WTC11 (cell line): ENCODE data around the gene KRTAP20-2. TPM values are rescaled to one million over a fixed set of nuclear protein-coding genes. Genes with fewer than 3 reads are reported as not detected.

Experiments
- total RNA-seq: library from RNA; stranded (reverse); gene quantifications from 3 replicates; pipeline ENCODE4 v1.2.3, GENCODE V29; 2021

Gene KRTAP20-2
- total RNA-seq, 1 experiment from 2014 or later: not detected

Other genes with a start within 250 kb of the KRTAP20-2 start
- gene KRTAP13-1, start 239.2 kb upstream of the KRTAP20-2 start, total RNA-seq: not detected in 3 replicates
- not detected in 3 replicates for gene KRTAP13-3, start 209.3 kb upstream of the KRTAP20-2 start, total RNA-seq
- 0.32 TPM in 1 of 3 replicates, not detected in the others for gene KRTAP13-4, start 205.0 kb upstream of the KRTAP20-2 start, total RNA-seq
- not detected in 3 replicates for gene KRTAP15-1, start 194.9 kb upstream of the KRTAP20-2 start, total RNA-seq
- gene KRTAP19-1, start 154.8 kb upstream of the KRTAP20-2 start, total RNA-seq: not detected in 3 replicates
- not detected in 3 replicates for gene KRTAP19-2, start 147.8 kb upstream of the KRTAP20-2 start, total RNA-seq
- not detected in 3 replicates for gene KRTAP19-3, start 143.2 kb upstream of the KRTAP20-2 start, total RNA-seq
- not detected in 3 replicates for gene KRTAP19-4, start 138.0 kb upstream of the KRTAP20-2 start, total RNA-seq
- gene KRTAP19-5, start 133.1 kb upstream of the KRTAP20-2 start, total RNA-seq: not detected in 3 replicates
- not detected in 3 replicates for gene KRTAP19-6, start 93.3 kb upstream of the KRTAP20-2 start, total RNA-seq
- gene KRTAP19-7, start 73.9 kb upstream of the KRTAP20-2 start, total RNA-seq: not detected in 3 replicates
- not detected in 3 replicates for gene KRTAP22-2, start 44.8 kb upstream of the KRTAP20-2 start, total RNA-seq
- gene KRTAP6-3, start 42.8 kb upstream of the KRTAP20-2 start, total RNA-seq: not detected in 3 replicates
- not detected in 3 replicates for gene KRTAP6-2, start 36.3 kb upstream of the KRTAP20-2 start, total RNA-seq
- not detected in 3 replicates for gene KRTAP22-1, start 34.1 kb upstream of the KRTAP20-2 start, total RNA-seq
- not detected in 3 replicates for gene KRTAP6-1, start 21.3 kb upstream of the KRTAP20-2 start, total RNA-seq
- not detected in 3 replicates for gene KRTAP20-1, start 18.8 kb upstream of the KRTAP20-2 start, total RNA-seq
- not detected in 3 replicates for gene KRTAP20-4, start 14.6 kb upstream of the KRTAP20-2 start, total RNA-seq
- gene KRTAP20-3, start 7.7 kb downstream of the KRTAP20-2 start, total RNA-seq: not detected in 3 replicates
- not detected in 3 replicates for gene KRTAP21-3, start 83.6 kb downstream of the KRTAP20-2 start, total RNA-seq
- gene KRTAP21-2, start 112.1 kb downstream of the KRTAP20-2 start, total RNA-seq: not detected in 3 replicates
- gene KRTAP21-1, start 120.2 kb downstream of the KRTAP20-2 start, total RNA-seq: not detected in 3 replicates
- not detected in 3 replicates for gene KRTAP8-1, start 178.1 kb downstream of the KRTAP20-2 start, total RNA-seq
- gene KRTAP7-1, start 194.6 kb downstream of the KRTAP20-2 start, total RNA-seq: not detected in 3 replicates
- gene KRTAP11-1, start 246.4 kb downstream of the KRTAP20-2 start, total RNA-seq: not detected in 3 replicates